NCI-H1092 treated with DMSO at 0.1 percent for 48 hours (cell line): ENCODE results near the gene SLC48A1.

Experiments used
- DNase-seq: peaks from one replicate; lab custom pipeline; 2025; lab: John Stamatoyannopoulos, UW

SLC48A1 gene

DNA sequence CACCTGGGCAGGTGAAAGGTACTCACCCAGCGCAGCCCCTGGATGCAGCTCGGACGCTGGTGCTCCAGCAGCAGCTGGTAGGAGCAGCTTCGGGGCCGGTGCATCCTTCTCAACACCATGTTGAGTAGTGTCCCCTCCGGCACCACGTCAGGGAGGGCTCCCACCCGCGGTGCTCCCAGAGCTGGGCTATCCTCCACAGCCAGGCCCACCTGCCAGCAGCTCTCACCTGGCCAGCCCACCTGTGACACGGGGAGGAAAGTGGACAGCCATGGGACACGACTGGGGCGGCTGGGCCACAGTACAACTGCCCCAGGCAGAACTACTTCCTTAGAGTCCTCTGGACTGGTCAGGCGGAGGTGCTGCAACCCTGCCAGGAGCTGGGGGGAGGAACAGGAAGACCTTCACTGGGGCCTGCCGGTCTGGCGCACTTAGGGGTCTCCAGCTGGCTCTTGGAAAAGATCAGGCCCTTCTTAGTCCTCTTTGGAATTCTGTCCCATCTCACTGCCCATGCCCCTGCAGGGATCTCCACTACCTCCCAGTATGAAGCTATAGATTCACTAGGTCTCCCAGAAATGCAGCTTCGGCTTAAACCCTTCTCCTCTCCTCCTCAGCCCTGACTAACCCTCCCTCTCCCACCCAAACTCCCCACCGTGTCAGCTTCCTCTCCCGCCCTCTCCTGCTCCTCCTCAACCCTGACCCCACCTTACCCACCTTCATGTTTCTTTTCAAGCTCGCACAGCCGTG is 15.0 kb upstream of the SLC48A1 start:
- DNase-seq, result no peak

DNA sequence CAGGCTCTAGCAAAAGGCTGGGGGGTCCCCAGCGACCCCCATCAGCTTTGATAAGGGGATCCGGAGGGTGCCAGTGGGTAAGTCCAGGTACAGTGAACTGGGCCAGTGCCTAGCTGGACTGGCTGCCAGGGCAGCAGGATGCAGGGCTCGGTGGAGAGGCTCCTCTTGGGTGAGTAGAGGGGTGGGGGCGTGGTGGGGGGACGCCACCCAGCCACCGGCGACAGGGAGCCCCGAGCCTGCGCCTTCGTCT is 14.5 kb upstream of the SLC48A1 start:
- DNase-seq, result no peak

DNA sequence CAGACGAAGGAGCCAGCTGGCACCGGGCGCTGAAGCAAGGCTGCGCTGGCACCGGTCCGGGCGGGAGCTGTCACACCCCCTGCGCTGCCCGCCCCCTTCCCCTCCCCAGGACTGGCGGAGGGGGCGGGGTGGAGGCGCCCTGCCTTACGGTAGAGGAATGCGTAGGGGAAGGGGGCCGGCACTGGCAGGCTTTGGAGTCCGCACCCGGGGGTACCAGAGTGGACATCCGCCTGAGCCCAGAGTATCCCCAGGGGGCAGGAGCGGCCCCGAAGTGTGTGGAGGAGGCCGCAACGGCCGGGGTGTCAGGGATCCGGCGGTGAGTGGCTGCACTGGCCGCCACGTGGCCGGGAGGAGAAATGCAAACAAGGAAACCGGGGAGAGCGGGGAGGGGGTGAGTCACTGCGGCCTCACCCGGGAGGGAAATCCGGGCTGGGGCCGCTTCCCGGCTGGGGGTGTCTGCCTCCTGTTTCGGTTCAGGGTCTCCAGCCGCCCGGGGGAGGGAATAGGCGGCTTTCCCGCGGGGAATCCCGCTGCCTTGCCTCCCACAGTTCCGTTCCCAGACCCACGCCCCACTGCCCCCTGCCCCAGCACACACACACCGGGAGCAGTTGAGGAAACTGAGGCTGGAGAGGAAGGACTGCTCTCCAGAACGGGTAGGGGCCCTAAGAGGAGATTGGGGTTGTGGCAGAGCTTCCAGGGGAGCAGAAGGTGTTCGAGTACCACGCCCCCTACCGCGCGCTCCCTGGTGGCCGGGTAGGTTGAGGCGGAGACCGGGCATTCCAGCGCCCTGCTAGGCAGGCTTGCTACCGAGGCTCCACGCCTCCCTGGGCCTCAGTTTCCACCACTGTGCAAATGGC is 14.0 kb upstream of the SLC48A1 start, which contains the start of gene RAPGEF3:
Gene RAPGEF3, minus strand, starts transcription at position 47 of the 857 bp plus-strand sequence. CDS start 324 bp downstream, outside the sequence.
- DNase-seq, result peak; percentile 84

DNA sequence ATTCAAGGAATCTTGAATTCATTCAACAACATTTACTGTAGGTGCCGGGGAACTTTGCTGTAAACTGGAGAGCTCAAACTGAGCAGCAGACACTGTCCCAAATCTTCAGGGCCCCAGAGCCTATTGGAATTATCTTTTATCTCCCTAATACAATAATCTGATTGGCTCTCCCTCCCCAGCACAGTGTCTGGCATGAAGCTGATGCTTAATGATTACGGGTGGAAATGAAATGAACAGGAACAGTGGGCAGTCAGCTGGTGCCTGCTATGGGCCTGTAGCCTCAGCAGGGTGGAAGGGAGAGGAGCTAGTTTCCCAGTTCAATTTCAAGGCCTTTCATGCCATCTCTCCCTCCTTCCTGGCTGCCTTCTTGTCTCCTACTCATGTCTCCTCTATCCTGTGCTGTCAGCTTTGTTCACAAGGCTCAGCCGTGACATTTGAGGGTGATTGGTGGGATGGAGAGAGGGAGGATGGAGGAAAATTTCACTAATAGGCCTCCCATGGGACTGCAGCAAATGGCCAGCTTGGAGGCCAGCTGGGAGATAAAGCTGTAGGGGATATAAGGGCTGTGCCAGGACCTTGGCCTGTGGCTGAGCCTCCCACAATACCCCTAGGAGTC is 10.1 kb upstream of the SLC48A1 start:
- DNase-seq, result no peak

DNA sequence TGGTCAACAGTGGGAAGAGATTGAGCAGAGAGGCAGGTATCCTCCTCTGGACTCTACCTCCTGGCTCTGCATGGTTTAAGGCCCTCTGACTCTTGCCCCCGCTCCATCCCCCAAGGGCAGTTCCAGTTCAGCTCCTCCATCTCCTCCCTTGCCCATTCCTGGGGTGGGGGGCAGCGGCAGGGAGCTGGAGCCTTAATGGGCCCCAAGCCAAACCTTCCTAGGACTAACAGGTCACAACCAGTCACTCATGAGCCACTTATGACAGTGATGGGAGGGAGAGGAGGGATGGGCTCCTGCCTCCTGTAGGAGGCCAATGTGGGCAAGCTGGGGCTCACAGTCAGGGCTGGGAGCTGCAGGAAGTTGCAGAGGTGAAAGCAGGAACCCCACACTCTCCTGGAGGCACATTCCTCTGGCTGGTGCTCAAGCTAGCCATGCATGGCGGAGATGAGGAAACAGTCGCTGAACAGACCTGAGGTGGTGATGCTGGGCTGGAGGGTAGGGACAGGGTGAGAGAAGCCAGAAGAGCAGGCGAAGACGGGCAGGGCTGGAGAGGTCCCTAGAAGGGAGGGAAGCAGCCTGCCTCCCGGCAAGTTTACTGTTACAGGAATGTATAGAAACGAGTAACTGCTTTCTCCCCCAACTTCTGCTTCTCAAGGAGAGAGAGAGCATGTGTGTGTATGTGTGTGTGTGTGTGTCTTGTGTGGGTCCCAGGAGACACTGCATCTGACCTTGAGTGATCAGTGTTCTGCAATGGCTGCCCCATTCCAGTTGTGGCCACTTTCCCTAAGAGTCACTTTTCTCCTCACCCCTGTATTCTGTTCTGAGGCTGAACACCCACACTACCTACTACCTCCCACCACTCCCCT is 9.3 kb upstream of the SLC48A1 start:
- DNase-seq, result no peak

DNA sequence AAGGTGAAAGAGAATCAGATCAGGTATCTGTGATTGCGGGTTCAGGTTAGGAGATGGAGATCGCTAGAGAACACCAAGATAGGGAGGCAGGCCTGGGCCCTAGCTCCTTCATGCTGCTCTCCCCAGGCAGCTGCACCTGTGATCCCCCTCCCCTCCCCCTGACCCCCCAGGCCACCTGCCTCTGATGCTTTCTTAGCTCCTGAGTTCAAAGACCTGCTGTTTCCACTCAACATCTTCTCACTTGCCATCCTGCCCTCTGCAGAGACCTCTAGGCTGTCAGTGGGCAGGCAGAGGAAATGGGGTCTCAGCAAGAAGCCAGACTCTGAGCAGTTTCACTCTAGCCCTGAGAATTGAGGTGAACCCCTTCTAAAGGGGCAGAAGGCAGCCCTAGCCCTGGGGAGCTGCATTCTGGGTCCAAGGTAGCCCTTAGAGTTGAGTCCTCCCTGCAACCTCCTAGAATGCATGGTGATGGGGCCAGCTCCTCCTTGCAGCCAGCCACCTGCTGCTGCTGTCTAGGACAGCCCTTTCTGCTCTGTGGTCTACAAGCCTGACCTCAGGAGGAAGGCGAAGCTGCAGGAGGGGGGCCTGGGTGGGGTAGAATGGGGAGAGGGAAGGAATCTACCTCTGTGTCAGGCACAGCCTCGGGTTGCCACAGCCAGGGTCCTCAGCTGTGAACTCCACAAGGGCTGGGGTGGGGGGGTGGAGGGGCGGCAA is 6.4 kb upstream of the SLC48A1 start:
- DNase-seq, result no peak

DNA sequence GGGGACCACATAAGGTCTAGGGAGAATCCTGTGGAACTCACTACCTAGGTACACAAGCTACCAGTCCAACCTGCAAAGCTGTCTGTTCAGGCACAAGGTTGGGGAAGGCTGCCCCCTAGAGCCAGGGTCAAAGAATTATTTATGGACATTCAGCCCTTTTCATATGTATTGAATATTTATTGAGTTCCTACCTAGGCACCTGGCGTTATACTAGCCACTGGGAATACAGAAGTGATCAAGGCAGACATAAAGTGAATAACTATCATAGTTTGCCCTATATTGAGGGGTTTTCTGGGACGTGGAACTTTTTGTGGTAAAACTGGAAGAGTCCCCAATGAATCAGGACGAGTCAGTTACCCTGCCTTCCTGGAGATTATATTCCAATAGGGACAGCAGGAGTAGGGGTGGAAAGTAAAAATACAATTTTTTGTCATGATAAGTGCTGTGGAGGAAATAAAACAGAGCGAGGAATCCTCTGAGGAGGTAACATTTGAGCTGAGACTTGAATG is 5.8 kb upstream of the SLC48A1 start:
- DNase-seq, result peak; percentile 72

DNA sequence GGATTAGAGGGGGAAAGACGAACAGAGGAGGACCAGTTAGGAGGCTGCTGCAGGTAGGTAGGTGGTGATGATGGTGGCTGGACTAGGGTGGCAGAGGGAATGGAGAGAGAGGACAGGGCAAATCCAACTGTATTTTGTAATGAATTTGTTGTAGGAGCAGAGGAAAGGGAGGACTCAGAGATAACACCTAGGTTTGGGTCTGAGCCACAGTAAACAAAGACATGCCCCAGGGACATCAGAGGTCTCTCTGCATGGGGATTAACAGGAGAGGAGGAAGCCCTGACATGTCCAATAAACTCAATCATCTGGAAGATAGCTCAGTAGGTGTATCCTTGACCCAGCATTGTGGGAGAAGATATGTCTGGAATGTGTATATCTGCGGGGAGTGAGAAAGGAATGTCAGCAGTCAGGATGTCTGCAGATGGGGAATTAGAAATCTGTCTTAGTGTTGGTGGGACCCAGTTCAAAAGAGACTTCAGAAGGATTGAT is 4.7 kb upstream of the SLC48A1 start:
- no peak for DNase-seq

DNA sequence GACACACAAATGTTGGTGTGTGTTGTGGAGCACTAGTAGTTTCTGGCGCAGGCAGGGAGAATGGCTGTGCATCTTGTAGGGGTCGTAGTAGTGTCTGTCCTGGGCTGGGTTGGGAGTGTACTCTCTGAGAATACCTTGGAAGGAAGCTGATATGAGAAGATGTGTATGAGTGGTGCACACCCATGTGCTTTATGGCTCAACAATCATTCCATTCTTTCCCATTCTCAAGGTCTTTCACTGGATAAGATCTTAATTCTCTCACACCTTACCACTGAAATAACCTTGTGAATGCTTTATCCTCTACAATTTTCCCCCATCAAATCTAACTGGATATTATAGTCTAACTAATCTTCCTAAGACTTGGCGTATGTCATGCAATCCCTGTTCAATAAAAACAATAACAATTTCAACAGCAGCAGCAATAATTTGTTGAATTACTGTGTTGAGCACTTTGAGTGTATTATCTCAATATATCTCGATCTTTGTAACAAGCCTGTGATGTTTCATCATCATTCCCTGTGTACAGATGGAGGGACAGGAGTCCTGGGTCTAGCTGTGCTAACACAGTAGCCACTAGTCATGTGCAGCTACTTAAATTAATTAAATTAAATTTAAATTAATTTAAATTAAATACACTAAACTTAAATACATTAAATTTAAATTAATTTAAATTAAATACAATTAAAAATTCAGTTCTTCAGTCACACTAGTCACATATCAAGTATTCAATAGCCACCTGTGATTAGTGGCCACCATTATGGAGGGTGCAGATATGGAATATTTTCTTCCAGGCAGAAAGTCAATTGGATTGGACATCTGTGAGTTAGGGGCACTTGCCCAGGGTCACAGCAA is 3.6 kb upstream of the SLC48A1 start:
- no peak for DNase-seq

DNA sequence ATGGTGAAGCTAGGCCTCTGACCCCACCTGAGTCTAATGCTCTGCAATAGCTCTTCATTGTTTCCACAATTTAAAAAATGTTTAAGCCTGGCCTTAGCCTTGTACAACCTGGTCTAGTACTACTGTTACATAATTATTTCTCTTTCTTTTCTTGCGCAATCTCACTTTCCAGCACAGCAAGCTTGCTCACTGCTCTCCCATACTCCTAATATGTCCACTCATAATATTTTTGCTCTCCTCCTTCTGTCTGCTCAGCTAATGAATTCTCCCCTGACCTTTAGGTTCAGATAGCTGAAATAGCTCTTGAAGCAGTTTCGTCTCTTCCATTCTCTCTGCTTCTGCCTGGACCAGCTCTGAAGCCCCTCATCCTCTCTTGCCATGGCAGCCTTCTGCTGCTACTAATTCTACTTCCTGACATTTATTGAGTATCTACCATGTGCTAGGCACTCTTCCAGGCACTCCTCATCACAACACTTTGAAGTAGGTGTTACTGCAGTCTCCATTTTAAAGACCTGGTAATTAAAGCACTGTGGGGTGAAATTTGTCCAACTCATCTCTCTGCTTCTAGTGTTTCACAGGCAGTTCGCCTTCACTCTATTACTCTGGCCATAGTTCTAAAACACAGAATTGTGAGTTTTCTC is 2.8 kb upstream of the SLC48A1 start:
- DNase-seq, result no peak

DNA sequence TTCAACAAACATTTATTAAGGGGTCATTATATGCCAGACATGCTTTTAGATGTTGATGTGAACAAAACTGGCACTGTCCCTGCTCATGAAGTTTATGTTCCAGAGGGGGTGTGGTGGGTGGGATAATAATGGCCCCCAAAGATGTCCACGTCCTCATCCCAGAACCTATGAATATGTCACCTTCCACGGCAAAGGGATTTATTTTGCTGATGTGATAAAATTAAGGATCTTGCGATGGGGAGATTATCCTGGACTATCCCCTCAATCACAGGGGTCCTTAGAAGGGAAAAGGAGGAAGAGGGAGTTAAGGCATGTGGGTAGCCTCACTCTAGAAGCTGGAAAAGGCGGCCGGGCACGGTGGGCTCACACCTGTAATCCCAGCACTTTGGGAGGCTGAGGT is 1.7 kb upstream of the SLC48A1 start:
- no peak for DNase-seq

DNA sequence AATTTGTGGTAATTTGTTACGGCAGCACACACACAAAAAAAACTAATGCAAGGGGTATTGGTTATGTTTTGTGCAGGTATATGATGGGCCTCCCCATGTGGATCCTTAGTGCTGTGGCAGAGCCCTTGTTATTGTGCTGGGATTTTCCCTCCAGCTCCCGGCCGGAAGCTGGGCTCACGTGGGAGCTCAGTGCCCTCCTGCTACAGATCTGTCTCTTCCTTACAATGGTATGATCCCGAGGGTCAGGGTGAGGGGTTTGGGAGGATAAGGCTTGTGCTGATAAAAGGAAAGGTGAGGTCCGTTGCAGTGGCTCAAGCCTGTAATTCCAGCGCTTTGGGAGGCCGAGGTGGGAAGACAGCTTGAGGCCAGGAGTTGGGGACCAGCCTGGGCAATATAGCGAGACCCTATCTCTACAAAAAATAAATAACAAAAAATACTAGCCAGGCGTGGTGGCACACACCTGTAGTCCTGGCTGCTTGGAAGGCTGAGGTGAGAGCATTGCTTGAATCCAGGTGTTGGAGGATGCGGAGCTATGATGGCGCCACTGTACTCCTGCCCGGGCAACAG is 861 bp upstream of the SLC48A1 start:
- DNase-seq, result no peak

DNA sequence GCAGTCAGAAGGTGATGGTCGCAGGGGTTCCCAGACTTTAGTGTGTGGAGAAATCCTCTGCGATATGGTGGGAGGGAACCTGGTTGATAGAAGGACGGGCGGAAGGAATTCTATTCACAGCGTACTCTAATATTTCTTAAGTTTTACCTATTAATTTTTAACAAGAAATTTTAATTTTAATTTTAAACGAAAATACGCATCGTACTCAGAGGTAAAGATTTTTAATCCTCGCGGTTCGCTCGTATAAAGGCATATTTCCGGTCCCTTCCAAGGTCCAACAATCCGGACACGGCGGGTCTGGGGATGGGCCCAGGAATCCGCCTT is 338 bp upstream of the SLC48A1 start:
- DNase-seq, result no peak

DNA sequence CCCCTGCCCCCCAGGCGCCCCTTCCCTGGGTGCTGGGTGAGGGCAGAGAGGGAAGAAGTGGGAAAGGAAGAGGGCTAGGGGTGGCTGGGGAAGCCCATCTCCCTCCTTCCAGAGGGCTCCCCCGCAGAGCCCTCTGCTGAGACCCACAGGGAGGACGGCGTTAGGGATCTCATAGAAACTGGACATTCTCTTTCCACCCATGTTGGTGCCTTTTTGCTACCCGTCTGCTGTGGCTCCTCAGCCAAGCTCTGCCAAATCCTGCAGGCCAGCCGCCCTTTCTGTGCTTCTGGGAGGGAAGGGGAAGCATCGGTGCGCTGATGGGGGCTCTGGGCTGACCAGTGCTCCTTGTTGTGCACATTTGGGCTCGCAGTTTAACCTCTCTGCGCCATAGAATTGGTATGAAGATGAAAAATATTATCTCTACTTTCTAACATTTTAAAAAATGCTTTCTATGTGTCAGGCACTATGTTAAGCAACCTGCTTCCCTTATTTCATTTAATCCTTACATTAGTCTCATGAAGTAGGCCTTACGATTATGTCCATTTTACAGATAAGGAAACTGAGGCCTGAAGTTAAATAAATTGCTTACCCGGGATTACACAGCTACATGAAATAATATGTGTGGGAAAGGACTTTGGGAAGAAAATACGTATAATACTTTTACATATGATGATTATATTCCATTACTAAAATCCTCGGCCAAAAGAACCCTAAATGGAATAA is 981 bp downstream of the SLC48A1 start:
- peak; percentile 67 for DNase-seq

DNA sequence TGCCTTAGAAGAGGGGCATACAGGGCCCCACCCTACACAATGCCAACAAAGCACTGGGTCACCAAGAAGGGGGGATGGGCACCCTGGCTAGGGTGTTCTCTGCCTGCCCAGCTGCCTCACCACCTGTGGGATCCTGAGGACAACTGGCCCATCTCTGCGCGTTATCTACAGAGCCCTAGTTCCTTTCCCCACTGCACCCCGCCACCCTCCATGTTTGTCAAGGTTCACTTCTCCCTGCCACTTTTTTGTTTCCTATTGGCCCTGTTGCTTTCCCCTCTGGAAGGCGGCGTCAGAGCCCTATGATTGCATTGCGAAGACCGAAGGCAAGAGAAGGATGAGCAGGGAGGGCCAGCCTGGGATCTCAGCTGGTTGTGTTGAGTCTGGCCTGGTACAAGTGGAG is 1.6 kb downstream of the SLC48A1 start:
- DNase-seq, result no peak

DNA sequence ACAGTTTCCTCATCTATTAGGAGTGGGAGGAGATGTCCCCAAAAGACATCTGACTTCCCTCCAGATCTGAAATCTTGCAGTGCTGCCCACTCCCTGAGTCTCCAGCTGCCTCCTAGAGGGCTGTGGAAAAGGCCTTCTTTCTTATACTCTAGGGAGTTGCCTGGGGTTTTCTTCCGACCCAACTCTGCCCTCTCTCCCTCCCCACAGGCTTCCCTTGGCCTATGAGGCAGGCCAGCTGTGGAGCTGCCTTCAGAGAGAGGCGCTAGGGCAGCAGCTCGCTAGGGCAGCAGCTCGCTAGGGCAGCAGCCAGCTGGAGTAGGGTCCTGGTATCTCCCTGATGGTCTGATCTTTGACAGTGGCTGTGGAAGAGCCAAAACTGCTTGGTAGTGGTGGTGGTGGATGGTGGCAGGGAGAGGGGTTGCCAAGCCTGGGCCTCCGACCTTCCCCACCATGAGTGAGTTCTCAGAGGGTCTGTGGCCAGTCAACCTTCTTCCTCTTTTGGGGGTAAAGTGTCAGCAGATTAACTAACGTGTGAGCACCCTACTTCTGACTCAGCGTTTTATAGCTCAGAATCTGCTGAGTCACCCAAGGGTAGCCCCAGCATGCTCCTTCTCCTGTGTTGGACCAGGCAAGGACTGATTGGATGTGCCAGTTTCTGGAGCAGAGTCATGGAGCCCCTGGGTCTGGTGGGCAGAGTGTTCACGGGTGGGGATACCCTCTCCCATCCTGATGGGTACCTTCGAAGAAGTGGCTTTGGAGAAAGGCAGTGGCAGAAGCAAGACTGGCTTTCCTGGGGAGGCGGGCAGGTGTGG is 2.3 kb downstream of the SLC48A1 start:
- no peak for DNase-seq

DNA sequence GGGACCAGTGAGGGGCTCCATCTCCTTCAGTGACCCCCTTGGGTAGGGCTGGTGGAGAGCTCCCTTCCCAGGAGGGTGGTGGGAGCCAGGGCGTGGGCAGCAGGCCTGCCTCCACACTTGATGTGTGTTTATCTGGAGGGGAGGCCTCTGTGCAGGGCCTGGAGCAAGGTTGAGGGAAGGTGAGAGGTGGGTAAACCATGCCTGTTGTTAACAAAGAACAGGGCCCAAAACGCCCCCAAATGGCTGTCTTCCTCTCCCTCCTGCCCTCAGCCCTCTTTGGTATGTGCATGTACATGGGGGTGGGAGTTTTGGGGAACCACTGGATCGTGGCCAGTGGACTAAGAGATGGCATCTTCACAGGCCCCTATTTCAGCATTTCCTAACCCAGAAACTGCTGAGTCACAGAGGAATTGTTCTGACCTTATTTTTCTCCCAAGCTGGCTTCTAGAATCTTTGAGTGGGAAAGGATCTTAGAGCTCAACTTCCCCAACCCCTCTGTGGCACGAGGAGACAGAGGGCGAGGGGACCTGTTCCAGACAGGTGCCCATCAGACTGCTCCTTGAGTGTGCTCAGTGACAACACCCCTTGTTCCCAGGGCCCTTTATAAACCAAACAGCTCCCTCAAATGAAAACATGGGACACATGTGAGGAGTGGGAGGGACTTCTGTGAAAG is 3.6 kb downstream of the SLC48A1 start:
- DNase-seq, result no peak
